Measurements from ENCODE around the gene SH3BGRL3. TPM values are rescaled to one million over a fixed set of nuclear protein-coding genes. Genes with fewer than 3 reads are reported as not detected.

Gene SH3BGRL3
- total and polyA plus RNA-seq, 3 experiments from 2014 or later = 447 to 1,786 (median 472) TPM

- H3K36me3 Mint-ChIP-seq = peaks cover 8 to 42% (median 21%) of the 10 kb centered on the region in 3 donors
- H3K4me1 Mint-ChIP-seq = peaks cover 63 to 69% (median 67%) of the 10 kb centered on the region in 3 donors
- peaks cover 14% of the 10 kb centered on the region for H3K36me3 ChIP-seq (ENCODE audit: insufficient read depth, low read length)
- no peaks in the 10 kb centered on the region for H3K9me3 Mint-ChIP-seq
- H3K9me3 ChIP-seq (ENCODE audit: low read length) = no peaks in the 10 kb centered on the region
- no peaks in the 10 kb centered on the region for H3K27me3 Mint-ChIP-seq
- H3K4me3 ChIP-seq (ENCODE audit: low read length) = no peak overlapping the region
- peak overlapping the region; percentile 84 to 99 (median 96) for H3K27ac Mint-ChIP-seq
- DNase-seq = no peak
- peak overlapping the region in 5 of 7 donors; percentile 41 to 90 (median 46) for H3K4me3 Mint-ChIP-seq
- peak overlapping the region; percentile 54 for H3K27ac ChIP-seq (ENCODE audit: low read depth, low read length)
- H3K4me1 ChIP-seq (ENCODE audit: insufficient read depth, low read length) = peaks cover 66% of the 10 kb centered on the region
- ChIA-PET CTCF (interaction anchor here (0.7 to 21.9 kb wide), 7 partner anchors 9 to 119 kb away, joined by 3 to 840 read pairs (median 7); partner anchors contain the start of genes CD52 and UBXN11), POLR2A (interaction anchor here (1.0 to 8.3 kb wide), 4 partner anchors 8 to 140 kb away, joined by 3 to 104 read pairs (median 16); partner anchors contain the start of gene CD52)
- no peaks in the 10 kb centered on the region for H3K27me3 ChIP-seq (ENCODE audit: insufficient read depth, low read length, poor library complexity, severe bottlenecking)
Measured at GRCh38 chr1:26277719-26278118, 2.2 kb upstream of the SH3BGRL3 start.

GRCh38 chr1:26278303-26278702 lies 1.6 kb upstream of the SH3BGRL3 start:
- peak overlapping the region; percentile 84 to 99 (median 96) for H3K27ac Mint-ChIP-seq
- CTCF ChIA-PET = interaction anchor here (1.6 to 21.9 kb wide), 5 partner anchors 9 to 112 kb away, joined by 3 to 840 read pairs (median 18); partner anchors contain the start of genes CD52 and UBXN11
- no peaks in the 10 kb centered on the region for H3K9me3 Mint-ChIP-seq
- POLR2A ChIA-PET = interaction anchor here (4.9 to 8.3 kb wide), 2 partner anchors 11 to 42 kb away, joined by 27 to 104 read pairs; partner anchors contain the start of gene CD52
- H3K4me1 Mint-ChIP-seq = peaks cover 69 to 75% (median 73%) of the 10 kb centered on the region in 3 donors
- Histone ChIP-seq H3K36me3 (ENCODE audit: insufficient read depth, low read length) (peaks cover 14% of the 10 kb centered on the region), H3K4me1 (ENCODE audit: insufficient read depth, low read length) (peaks cover 72% of the 10 kb centered on the region), H3K4me3 (ENCODE audit: low read length) (no peak overlapping the region), H3K27ac (ENCODE audit: low read depth, low read length) (peak overlapping the region; percentile 86), H3K27me3 (ENCODE audit: insufficient read depth, low read length, poor library complexity, severe bottlenecking) (no peaks in the 10 kb centered on the region), H3K9me3 (ENCODE audit: low read length) (no peaks in the 10 kb centered on the region)
- H3K4me3 Mint-ChIP-seq = peak overlapping the region; percentile 41 to 95 (median 82)
- no peaks in the 10 kb centered on the region for H3K27me3 Mint-ChIP-seq
- DNase-seq = no peak
- peaks cover 8 to 44% (median 19%) of the 10 kb centered on the region in 3 donors for H3K36me3 Mint-ChIP-seq

GRCh38 chr1:26278724-26279455 lies 996 bp upstream of the SH3BGRL3 start:
- H3K36me3 Mint-ChIP-seq = peaks cover 8 to 49% (median 20%) of the 10 kb centered on the region in 3 donors

GRCh38 chr1:26280333-26281042 lies 602 bp downstream of the SH3BGRL3 start:
- Mint-ChIP-seq H3K9me3 (no peaks in the 10 kb centered on the region), H3K4me3 (peak overlapping the region; percentile 82 to 97 (median 93)), H3K27ac (peak overlapping the region; percentile 88 to 97 (median 96)), H3K27me3 (no peaks in the 10 kb centered on the region), H3K36me3 (peaks cover 8 to 50% (median 13%) of the 10 kb centered on the region in 3 donors), H3K4me1 (peaks cover 84 to 92% (median 85%) of the 10 kb centered on the region in 3 donors)
- H3K27ac ChIP-seq (ENCODE audit: low read depth, low read length) = peak overlapping the region; percentile 86
- peak in 1 of 5 donors; percentile 59 for DNase-seq
- CTCF ChIA-PET = interaction anchor here (1.2 to 21.9 kb wide), 8 partner anchors 8 to 117 kb away, joined by 3 to 840 read pairs (median 6); partner anchors contain the start of genes CD52, CEP85 and UBXN11
- no peaks in the 10 kb centered on the region for H3K9me3 ChIP-seq (ENCODE audit: low read length)
- H3K27me3 ChIP-seq (ENCODE audit: insufficient read depth, low read length, poor library complexity, severe bottlenecking) = no peaks in the 10 kb centered on the region
- peaks cover 91% of the 10 kb centered on the region for H3K4me1 ChIP-seq (ENCODE audit: insufficient read depth, low read length)
- peak overlapping the region; percentile 85 for H3K4me3 ChIP-seq (ENCODE audit: low read length)
- H3K36me3 ChIP-seq (ENCODE audit: insufficient read depth, low read length) = peaks cover 8% of the 10 kb centered on the region
- POLR2A ChIA-PET = interaction anchor here (0.6 to 8.3 kb wide), 3 partner anchors 9 to 231 kb away, joined by 3 to 104 read pairs (median 27); partner anchors contain the start of gene CD52

More at GRCh38 chr1:26278724-26279455, 996 bp upstream of the SH3BGRL3 start:
- Histone ChIP-seq H3K4me3 (ENCODE audit: low read length) (peak overlapping the region; percentile 85), H3K36me3 (ENCODE audit: insufficient read depth, low read length) (peaks cover 14% of the 10 kb centered on the region), H3K27ac (ENCODE audit: low read depth, low read length) (peak overlapping the region; percentile 86), H3K4me1 (ENCODE audit: insufficient read depth, low read length) (peaks cover 78% of the 10 kb centered on the region), H3K9me3 (ENCODE audit: low read length) (no peaks in the 10 kb centered on the region), H3K27me3 (ENCODE audit: insufficient read depth, low read length, poor library complexity, severe bottlenecking) (no peaks in the 10 kb centered on the region)
- peak overlapping the region; percentile 82 to 97 (median 93) for H3K4me3 Mint-ChIP-seq
- no peaks in the 10 kb centered on the region for H3K9me3 Mint-ChIP-seq
- ChIA-PET POLR2A (interaction anchor here (0.7 to 8.3 kb wide), 5 partner anchors 10 to 100 kb away, joined by 3 to 104 read pairs (median 5); partner anchors contain the start of gene CD52), CTCF (interaction anchor here (0.6 to 21.9 kb wide), 12 partner anchors 8 to 118 kb away, joined by 3 to 840 read pairs (median 5); partner anchors contain the start of genes CD52, CEP85 and UBXN11)
- peaks cover 74 to 81% (median 79%) of the 10 kb centered on the region in 3 donors for H3K4me1 Mint-ChIP-seq
- H3K27me3 Mint-ChIP-seq = no peaks in the 10 kb centered on the region
- H3K27ac Mint-ChIP-seq = peak overlapping the region; percentile 80 to 99 (median 96)
- no peak for DNase-seq

- peak overlapping the region; percentile 88 to 97 (median 96) for H3K27ac Mint-ChIP-seq
- no peaks in the 10 kb centered on the region for H3K27me3 Mint-ChIP-seq
Measured at GRCh38 chr1:26281091-26281958, 1.4 kb downstream of the SH3BGRL3 start.

GRCh38 chr1:26281971-26282370 lies 2.1 kb downstream of the SH3BGRL3 start:
- Histone ChIP-seq H3K4me1 (ENCODE audit: insufficient read depth, low read length) (peaks cover 91% of the 10 kb centered on the region), H3K4me3 (ENCODE audit: low read length) (no peak overlapping the region), H3K36me3 (ENCODE audit: insufficient read depth, low read length) (peaks cover 6% of the 10 kb centered on the region), H3K9me3 (ENCODE audit: low read length) (no peaks in the 10 kb centered on the region), H3K27ac (ENCODE audit: low read depth, low read length) (no peak overlapping the region), H3K27me3 (ENCODE audit: insufficient read depth, low read length, poor library complexity, severe bottlenecking) (no peaks in the 10 kb centered on the region)
- peak overlapping the region; percentile 68 to 97 (median 93) for H3K4me3 Mint-ChIP-seq
- peak overlapping the region; percentile 88 to 100 (median 97) for H3K27ac Mint-ChIP-seq
- H3K4me1 Mint-ChIP-seq = peaks cover 80 to 92% (median 85%) of the 10 kb centered on the region in 3 donors
- POLR2A ChIA-PET = interaction anchor here (0.5 to 8.3 kb wide), 4 partner anchors 34 to 584 kb away, joined by 3 to 104 read pairs (median 3); partner anchors contain the start of gene CD52
- DNase-seq = no peak
- H3K27me3 Mint-ChIP-seq = no peaks in the 10 kb centered on the region
- CTCF ChIA-PET = interaction anchor here (1.2 to 21.9 kb wide), 3 partner anchors 8 to 82 kb away, joined by 5 to 840 read pairs (median 6); partner anchors contain the start of genes CD52 and UBXN11
- H3K36me3 Mint-ChIP-seq = peaks cover 8 to 48% (median 11%) of the 10 kb centered on the region in 3 donors
- H3K9me3 Mint-ChIP-seq = no peaks in the 10 kb centered on the region

More at GRCh38 chr1:26281091-26281958, 1.4 kb downstream of the SH3BGRL3 start:
- Histone ChIP-seq H3K36me3 (ENCODE audit: insufficient read depth, low read length) (peaks cover 8% of the 10 kb centered on the region), H3K27ac (ENCODE audit: low read depth, low read length) (peak overlapping the region; percentile 86), H3K9me3 (ENCODE audit: low read length) (no peaks in the 10 kb centered on the region), H3K4me1 (ENCODE audit: insufficient read depth, low read length) (peaks cover 91% of the 10 kb centered on the region), H3K4me3 (ENCODE audit: low read length) (peak overlapping the region; percentile 85), H3K27me3 (ENCODE audit: insufficient read depth, low read length, poor library complexity, severe bottlenecking) (no peaks in the 10 kb centered on the region)
- Mint-ChIP-seq H3K4me1 (peaks cover 82 to 92% (median 85%) of the 10 kb centered on the region in 3 donors), H3K36me3 (peaks cover 8 to 49% (median 13%) of the 10 kb centered on the region in 3 donors), H3K4me3 (peak overlapping the region; percentile 68 to 97 (median 93)), H3K9me3 (no peaks in the 10 kb centered on the region)
- ChIA-PET CTCF (interaction anchor here (1.2 to 21.9 kb wide), 4 partner anchors 9 to 97 kb away, joined by 5 to 840 read pairs (median 6); partner anchors contain the start of genes CD52 and UBXN11), POLR2A (interaction anchor here (0.5 to 8.3 kb wide), 5 partner anchors 8 to 585 kb away, joined by 3 to 104 read pairs (median 3); partner anchors contain the start of gene CD52)
- peak in 1 of 5 donors; percentile 21 for DNase-seq
